ENCODE measurements around the gene DES. TPM values are rescaled to one million over a fixed set of nuclear protein-coding genes. Genes with fewer than 3 reads are reported as not detected.

The DES gene
- total RNA-seq, 1 experiment from 2014 or later: 4.2 TPM

GRCh38 chr2:219392754-219393153 is 25.4 kb upstream of the DES start:
- BruUV-seq (replicated peaks): no TSS peak
- Histone ChIP-seq H3K27ac (ENCODE audit: low read depth, low read length) (no peak overlapping the region), H3K9ac (ENCODE audit: low read length) (no peak overlapping the region), H3K4me1 (ENCODE audit: control insufficient read depth in 1 of 2, insufficient read depth in 2 of 2, low read length in 2 of 2) (peaks cover 6 to 11% of the 10 kb centered on the region in 2 experiments; a peak in 3 of 4 replicates), H3K9me3 (ENCODE audit: control insufficient read depth in 1 of 2, insufficient read depth in 1 of 2, low read depth in 1 of 2, low read length in 2 of 2) (no peaks in the 10 kb centered on the region), H3K79me2 (ENCODE audit: insufficient read depth, low read length) (no peaks in the 10 kb centered on the region), H3K4me2 (ENCODE audit: low read length) (no peak overlapping the region), H2AFZ (ENCODE audit: low read depth, low read length, poor library complexity, severe bottlenecking) (no peak overlapping the region), H3K27me3 (ENCODE audit: insufficient read depth, low read length) (no peaks in the 10 kb centered on the region), H4K20me1 (ENCODE audit: insufficient read depth) (no peaks in the 10 kb centered on the region), H3K36me3 (ENCODE audit: control insufficient read depth in 1 of 2, insufficient read depth in 2 of 2, low read length in 2 of 2) (no peaks in the 10 kb centered on the region), H3K9me2 (ENCODE audit: insufficient read depth) (no peaks in the 10 kb centered on the region), H3K4me3 (replicated peaks in 1 of 2; ENCODE audit: low read depth in 1 of 2, low read length in 2 of 2) (no peak overlapping the region)
- intact Hi-C loops (cut with micrococcal nuclease): no loop called here
- RAD21 ChIA-PET (ENCODE audit: low non-redundant PET in 1 of 2, low total read pairs in 2 of 2, uncharacterized antibody in 2 of 2, unreplicated experiment in 2 of 2): interaction anchor here in 1 of 2 experiments (0.7 kb wide), 1 partner anchor 31 kb away, joined by 3 read pairs; no protein-coding TSS in a partner anchor
- POLR2A ChIA-PET: no interaction called here
- DNase-seq (ENCODE audit: low read depth, low spot score) (no peak), ATAC-seq (no peak)
- CTCF ChIA-PET: no interaction called here
- no peak for TF ChIP-seq EZH2 (IDR thresholded peaks at IDR 0.05)
- no peak for TF ChIP-seq POLR2A (IDR thresholded peaks at IDR 0.05; ENCODE audit: borderline replicate concordance, extremely low read depth, insufficient read depth, insufficient read length)
- TF ChIP-seq YY1 (IDR thresholded peaks at IDR 0.05; ENCODE audit: extremely low read depth, insufficient replicate concordance, low read depth, low read length): no peak
- no peak for TF ChIP-seq CBX3 (IDR thresholded peaks at IDR 0.05; ENCODE audit: low read depth)
- no peak for TF ChIP-seq SIN3A (IDR thresholded peaks at IDR 0.05; ENCODE audit: low read depth)
- no peak for TF ChIP-seq EGR1 (IDR thresholded peaks at IDR 0.05; ENCODE audit: low read depth)
- TF ChIP-seq ZFX (IDR thresholded peaks at IDR 0.05): no peak
- no peak for TF ChIP-seq EZH2phosphoT487 (IDR thresholded peaks at IDR 0.05; ENCODE audit: borderline replicate concordance)
- TF ChIP-seq ZNF274 (IDR thresholded peaks at IDR 0.05; ENCODE audit: low read depth, low read length): no peak
- no peak for TF ChIP-seq REST (IDR thresholded peaks at IDR 0.05; ENCODE audit: low read depth)
- no peak for TF ChIP-seq TCF7L2 (IDR thresholded peaks at IDR 0.05; ENCODE audit: borderline replicate concordance, extremely low read depth, insufficient read depth, insufficient read length)
- no peak for TF ChIP-seq ZBTB33 (IDR thresholded peaks at IDR 0.05; ENCODE audit: extremely low read depth, insufficient replicate concordance, low read length)
- TF ChIP-seq SP1 (IDR thresholded peaks at IDR 0.05; ENCODE audit: low read depth): no peak
- no peak for TF ChIP-seq RAD21 (IDR thresholded peaks at IDR 0.05; ENCODE audit: low read depth)
- TF ChIP-seq SRF (IDR thresholded peaks at IDR 0.05; ENCODE audit: low read depth): no peak
- TF ChIP-seq FOSL1 (IDR thresholded peaks at IDR 0.05; ENCODE audit: low read depth): no peak
- no peak for TF ChIP-seq CTCF (IDR thresholded peaks at IDR 0.05 in 2 of 3, conservative IDR thresholded peaks at IDR 0.05 in 1 of 3; ENCODE audit: borderline replicate concordance in 1 of 3, insufficient read depth in 1 of 3, low read depth in 2 of 3, low read length in 2 of 3)

Data from HCT116 (cell line).